OCI-LY7 (cell line): Measurements from ENCODE around the gene AKAP7. TPM values are rescaled to one million over a fixed set of nuclear protein-coding genes. Genes with fewer than 3 reads are reported as not detected.

ENCODE experiments used
- BruUV-seq: library from RNA; stranded (reverse); fragments of 400-500 nt; replicated peaks from 2 replicates; lab custom pipeline; 2021; lab: Mats Ljungman, UMichigan
- CTCF ChIA-PET: fragments of 300-600 bp; sonication (Branson Sonifier 250); formaldehyde crosslinking; loops from one replicate; lab custom pipeline; 2022; ENCODE audit warnings: antibody characterized with exemption; ENCODE audit not compliant: unreplicated experiment; lab: Charles Lee
- POLR2A ChIA-PET: fragments of 300-600 bp; sonication (Branson Sonifier 250); formaldehyde crosslinking; loops from one replicate; lab custom pipeline; 2022; ENCODE audit warnings: antibody characterized with exemption; lab: Charles Lee
- DNase-seq: peaks from one replicate; pipeline ENCODE4 v3.0.0-alpha.2; 2015; ENCODE audit warnings: low spot score
- H2AFZ ChIP-seq: fragments of 200-600 bp; sonication (generic), shearing (Covaris generic); 2 replicates; pipeline ENCODE4 v1.6.1; 2014; ENCODE audit warnings: mild to moderate bottlenecking, antibody characterized with exemption, low read length, moderate library complexity
- H3K27ac ChIP-seq: fragments of 200-600 bp; sonication (generic); 2 replicates; pipeline ENCODE4 v1.5.1; 2014; ENCODE audit warnings: mixed run types, low read depth, mild to moderate bottlenecking, moderate library complexity, low read length, inconsistent platforms; ENCODE audit not compliant: poor library complexity, severe bottlenecking
- H3K36me3 ChIP-seq: fragments of 200-600 bp; sonication (generic); 2 replicates; pipeline ENCODE4 v1.6.1; 2014; ENCODE audit warnings: mild to moderate bottlenecking, antibody characterized with exemption, low read length, moderate library complexity, mixed read lengths; ENCODE audit not compliant: insufficient read depth
- H3K4me1 ChIP-seq: fragments of 200-600 bp; sonication (generic); 2 replicates; pipeline ENCODE4 v1.5.1; 2014; ENCODE audit warnings: mild to moderate bottlenecking, low read length; ENCODE audit not compliant: insufficient read depth, poor library complexity, severe bottlenecking
- H3K4me2 ChIP-seq: fragments of 200-600 bp; sonication (generic); 2 replicates; pipeline ENCODE4 v1.6.1; 2014; ENCODE audit warnings: mild to moderate bottlenecking, low read length
- H3K4me3 ChIP-seq: fragments of 200-600 bp; sonication (generic); 2 replicates; pipeline ENCODE4 v1.5.1; 2014; ENCODE audit warnings: mild to moderate bottlenecking, low read depth, low read length; ENCODE audit not compliant: poor library complexity, severe bottlenecking
- H3K79me2 ChIP-seq: fragments of 200-600 bp; sonication (generic); 2 replicates; pipeline ENCODE4 v1.6.1; 2016; ENCODE audit warnings: low read depth, mild to moderate bottlenecking, low read length, moderate library complexity, mixed read lengths; ENCODE audit not compliant: insufficient read depth
- H3K9me2 ChIP-seq: fragments of 200-600 bp; sonication (generic); 2 replicates; pipeline ENCODE4 v1.6.1; 2016; ENCODE audit warnings: mild to moderate bottlenecking, low read length, mixed read lengths; ENCODE audit not compliant: insufficient read depth
- H3K9me3 ChIP-seq: fragments of 200-600 bp; sonication (generic); 2 replicates; pipeline ENCODE4 v1.6.1; 2014; ENCODE audit warnings: mild to moderate bottlenecking, mixed run types, low read length, mixed read lengths
- H4K20me1 ChIP-seq: fragments of 200-600 bp; sonication (generic); 2 replicates; pipeline ENCODE4 v1.6.1; 2014; ENCODE audit warnings: mild to moderate bottlenecking, antibody characterized with exemption, low read length, moderate library complexity, mixed read lengths; ENCODE audit not compliant: insufficient read depth
- CTCF ChIP-seq: fragments of 200-600 bp; sonication (generic); conservative IDR thresholded peaks from 2 replicates; pipeline ENCODE4 v1.5.1; 2014; ENCODE audit warnings: mild to moderate bottlenecking, antibody characterized with exemption, low read length, moderate library complexity, mixed read lengths
- EZH2phosphoT487 ChIP-seq: fragments of 200-600 bp; sonication (generic); IDR thresholded peaks from 2 replicates; pipeline ENCODE4 v1.6.1; 2018; ENCODE audit warnings: low read depth, borderline replicate concordance, mild to moderate bottlenecking, mixed run types, antibody characterized with exemption, low read length, moderate library complexity, mixed read lengths
- intact Hi-C: fragments of 100-400 bp; cut with micrococcal nuclease; formaldehyde crosslinking; loops from one replicate; pipeline ENCODE4 v1.10.0; 2022; ENCODE audit not compliant: unreplicated experiment
- total RNA-seq, 2 experiments: library from RNA; depleted of rRNA in 1 of 2; stranded (reverse); fragments of >200 nt in 1 of 2; shearing (Covaris generic) in 1 of 2; gene quantifications; 2 replicates each; pipeline ENCODE4 v1.2.3, GENCODE V29; 2014 to 2022

Gene AKAP7
- total RNA-seq, 2 experiments from 2014 or later: 5.6 to 6.9 TPM

DNA sequence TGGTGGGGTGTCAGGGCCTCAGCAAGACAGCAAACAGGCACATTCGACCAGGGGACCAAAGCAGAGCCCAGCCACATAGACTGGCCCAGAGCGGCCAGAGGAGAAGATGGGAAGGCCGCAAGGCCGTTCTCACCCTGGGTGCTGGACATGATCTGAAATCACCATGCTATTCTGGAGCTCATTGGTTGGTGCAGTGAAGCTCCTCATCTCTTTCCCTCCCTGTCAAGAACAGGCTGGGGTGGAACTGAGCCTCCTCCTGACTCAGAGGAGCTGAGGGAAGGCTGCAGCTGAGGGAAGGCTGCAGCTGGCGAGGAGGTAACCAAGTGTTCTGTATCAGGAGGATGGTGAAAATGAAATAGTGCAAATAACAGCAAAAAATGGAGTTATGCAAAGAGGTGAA, 80.0 kb downstream of the AKAP7 start:
- H3K9me2 ChIP-seq: no peaks in the 10 kb centered on the region
- CTCF ChIA-PET: no interaction called here
- no peaks in the 10 kb centered on the region for H3K79me2 ChIP-seq
- no peaks in the 10 kb centered on the region for H3K36me3 ChIP-seq
- H3K4me1 ChIP-seq: no peaks in the 10 kb centered on the region
- no peaks in the 10 kb centered on the region for H3K9me3 ChIP-seq
- TF ChIP-seq CTCF: no peak
- TF ChIP-seq EZH2phosphoT487: no peak
- H4K20me1 ChIP-seq: no peaks in the 10 kb centered on the region
- POLR2A ChIA-PET: interaction anchor here (1.0 kb wide), 2 partner anchors 11 to 93 kb away, joined by 3 read pairs; no protein-coding TSS in a partner anchor
- no peak overlapping the region for H3K4me2 ChIP-seq
- H2AFZ ChIP-seq: no peak overlapping the region
- H3K27ac ChIP-seq: no peak overlapping the region
- no peak overlapping the region for H3K4me3 ChIP-seq
- no peak for DNase-seq
- no TSS peak for BruUV-seq
- intact Hi-C loops: no loop called here

GRCh38 chr6:131216246-131216645, 81.0 kb downstream of the AKAP7 start:
- Histone ChIP-seq H2AFZ (no peak overlapping the region), H3K79me2 (no peaks in the 10 kb centered on the region), H3K36me3 (no peaks in the 10 kb centered on the region), H3K4me2 (no peak overlapping the region), H3K4me3 (no peak overlapping the region), H3K9me3 (no peaks in the 10 kb centered on the region), H3K4me1 (no peaks in the 10 kb centered on the region), H3K27ac (no peak overlapping the region), H3K9me2 (no peaks in the 10 kb centered on the region), H4K20me1 (no peaks in the 10 kb centered on the region)
- no TSS peak for BruUV-seq
- ChIA-PET CTCF (no interaction called here), POLR2A (interaction anchor here (1.0 kb wide), 1 partner anchor 92 kb away, joined by 3 read pairs; no protein-coding TSS in a partner anchor)
- DNase-seq: no peak
- TF ChIP-seq CTCF (no peak), EZH2phosphoT487 (no peak)
- intact Hi-C loops: no loop called here

DNA sequence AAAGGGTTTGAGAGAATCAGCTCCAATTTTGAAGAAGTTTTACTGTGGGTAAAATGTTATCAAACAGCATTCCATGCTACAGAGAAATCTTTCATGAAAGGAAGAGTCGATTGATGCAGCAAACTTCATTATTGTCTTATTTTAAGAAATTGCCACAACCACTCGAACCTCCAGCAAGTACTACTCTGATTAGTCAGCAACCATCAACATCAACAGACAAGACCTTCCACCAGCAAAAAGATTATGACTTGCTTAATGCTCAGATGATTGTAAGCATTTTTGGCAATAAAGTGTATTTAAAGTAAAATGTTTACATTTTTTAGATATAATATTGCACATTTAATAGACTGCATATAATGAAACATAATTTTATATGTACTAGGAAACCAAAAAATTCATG, 87.5 kb downstream of the AKAP7 start:
- no peak overlapping the region for H2AFZ ChIP-seq
- BruUV-seq: no TSS peak
- ChIA-PET CTCF (no interaction called here), POLR2A (no interaction called here)
- no peak overlapping the region for H3K4me2 ChIP-seq
- H3K36me3 ChIP-seq: no peaks in the 10 kb centered on the region
- intact Hi-C loops: no loop called here
- no peaks in the 10 kb centered on the region for H3K4me1 ChIP-seq
- no peaks in the 10 kb centered on the region for H3K9me3 ChIP-seq
- H3K9me2 ChIP-seq: no peaks in the 10 kb centered on the region
- H3K79me2 ChIP-seq: no peaks in the 10 kb centered on the region
- no peak overlapping the region for H3K4me3 ChIP-seq
- no peak overlapping the region for H3K27ac ChIP-seq
- no peak for DNase-seq
- TF ChIP-seq CTCF (no peak), EZH2phosphoT487 (no peak)
- H4K20me1 ChIP-seq: no peaks in the 10 kb centered on the region
